ENCODE data around the gene ALDH1A1.

DNA sequence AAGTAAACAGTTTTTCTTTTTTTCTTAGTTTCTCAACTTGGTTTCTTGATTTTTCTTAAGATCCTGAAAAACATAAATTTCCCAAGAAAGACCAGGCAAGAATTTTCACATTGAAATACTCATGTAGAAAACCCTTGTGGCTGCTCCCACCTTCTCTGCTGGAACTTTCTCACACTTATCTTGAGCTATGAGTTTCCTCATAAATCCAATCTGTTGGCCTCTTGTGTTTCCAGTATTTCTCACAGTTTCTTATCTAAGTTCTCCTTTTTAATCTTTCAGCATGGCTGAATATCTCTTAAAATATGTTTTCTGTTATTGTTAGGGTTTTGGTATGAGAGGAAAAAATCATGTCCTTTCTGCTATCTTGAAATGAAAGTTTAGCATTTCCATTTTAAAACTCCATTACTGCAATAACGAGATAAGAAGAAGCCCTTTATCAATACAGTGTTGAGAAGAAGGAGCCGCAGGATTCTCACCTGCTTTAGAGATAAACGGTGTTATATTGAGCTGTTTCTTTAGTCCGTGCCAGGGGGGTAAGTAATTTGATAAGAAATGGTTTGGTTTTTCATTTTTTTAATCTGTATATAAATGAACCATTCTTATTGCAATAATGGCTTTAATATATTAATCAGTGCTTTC, 89.3 kb downstream of the ALDH1A1 start:
- TF ChIP-seq, protein P1, sequence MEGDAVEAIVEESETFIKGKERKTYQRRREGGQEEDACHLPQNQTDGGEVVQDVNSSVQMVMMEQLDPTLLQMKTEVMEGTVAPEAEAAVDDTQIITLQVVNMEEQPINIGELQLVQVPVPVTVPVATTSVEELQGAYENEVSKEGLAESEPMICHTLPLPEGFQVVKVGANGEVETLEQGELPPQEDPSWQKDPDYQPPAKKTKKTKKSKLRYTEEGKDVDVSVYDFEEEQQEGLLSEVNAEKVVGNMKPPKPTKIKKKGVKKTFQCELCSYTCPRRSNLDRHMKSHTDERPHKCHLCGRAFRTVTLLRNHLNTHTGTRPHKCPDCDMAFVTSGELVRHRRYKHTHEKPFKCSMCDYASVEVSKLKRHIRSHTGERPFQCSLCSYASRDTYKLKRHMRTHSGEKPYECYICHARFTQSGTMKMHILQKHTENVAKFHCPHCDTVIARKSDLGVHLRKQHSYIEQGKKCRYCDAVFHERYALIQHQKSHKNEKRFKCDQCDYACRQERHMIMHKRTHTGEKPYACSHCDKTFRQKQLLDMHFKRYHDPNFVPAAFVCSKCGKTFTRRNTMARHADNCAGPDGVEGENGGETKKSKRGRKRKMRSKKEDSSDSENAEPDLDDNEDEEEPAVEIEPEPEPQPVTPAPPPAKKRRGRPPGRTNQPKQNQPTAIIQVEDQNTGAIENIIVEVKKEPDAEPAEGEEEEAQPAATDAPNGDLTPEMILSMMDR (IDR thresholded peaks at IDR 0.05; ENCODE audit: insufficient read depth, low read depth, low read length): no peak
- no peak for TF ChIP-seq EZH2 (IDR thresholded peaks at IDR 0.05; ENCODE audit: insufficient read depth, low read length)

Data from astrocyte (in vitro differentiated cells and primary cell).